ENCODE measurements around the gene SH3D19. TPM values are rescaled to one million over a fixed set of nuclear protein-coding genes. Genes with fewer than 3 reads are reported as not detected.
A peak's percentile ranks its signal among the peaks of the same experiment; 100 is the strongest.

SH3D19 gene
- total RNA-seq, 1 donor from 2014 or later, result 121 TPM

DNA sequence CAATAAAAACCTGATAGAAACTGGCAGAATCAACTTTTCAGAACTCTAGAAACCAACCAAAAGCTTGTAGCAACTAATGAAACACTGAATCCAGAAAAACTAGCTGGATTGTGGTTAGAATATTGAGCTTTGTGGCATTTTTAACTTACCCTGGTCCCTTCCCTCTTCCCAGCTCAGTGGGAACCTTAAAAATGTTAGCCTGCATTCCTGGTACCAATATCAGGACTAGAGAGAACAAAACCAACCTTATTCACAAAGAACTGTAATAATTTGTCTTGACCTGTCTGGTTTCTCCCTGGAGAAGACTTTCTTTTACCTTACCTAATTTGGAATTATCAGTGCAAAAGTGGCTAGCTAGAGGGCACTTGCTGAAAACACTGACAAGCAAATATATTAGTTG lies 21.2 kb downstream of the SH3D19 start:
- peak overlapping the region; percentile 36 for H3K27ac ChIP-seq (replicated peaks)
- H3K27me3 ChIP-seq (ENCODE audit: low read depth), result no peaks in the 10 kb centered on the region
- DNase-seq, result no peak
- H3K4me3 ChIP-seq, result no peak overlapping the region
- intact Hi-C loops (cut with micrococcal nuclease), result no loop called here
- peaks cover 7% of the 10 kb centered on the region for H3K36me3 ChIP-seq
- TF ChIP-seq, protein P1, sequence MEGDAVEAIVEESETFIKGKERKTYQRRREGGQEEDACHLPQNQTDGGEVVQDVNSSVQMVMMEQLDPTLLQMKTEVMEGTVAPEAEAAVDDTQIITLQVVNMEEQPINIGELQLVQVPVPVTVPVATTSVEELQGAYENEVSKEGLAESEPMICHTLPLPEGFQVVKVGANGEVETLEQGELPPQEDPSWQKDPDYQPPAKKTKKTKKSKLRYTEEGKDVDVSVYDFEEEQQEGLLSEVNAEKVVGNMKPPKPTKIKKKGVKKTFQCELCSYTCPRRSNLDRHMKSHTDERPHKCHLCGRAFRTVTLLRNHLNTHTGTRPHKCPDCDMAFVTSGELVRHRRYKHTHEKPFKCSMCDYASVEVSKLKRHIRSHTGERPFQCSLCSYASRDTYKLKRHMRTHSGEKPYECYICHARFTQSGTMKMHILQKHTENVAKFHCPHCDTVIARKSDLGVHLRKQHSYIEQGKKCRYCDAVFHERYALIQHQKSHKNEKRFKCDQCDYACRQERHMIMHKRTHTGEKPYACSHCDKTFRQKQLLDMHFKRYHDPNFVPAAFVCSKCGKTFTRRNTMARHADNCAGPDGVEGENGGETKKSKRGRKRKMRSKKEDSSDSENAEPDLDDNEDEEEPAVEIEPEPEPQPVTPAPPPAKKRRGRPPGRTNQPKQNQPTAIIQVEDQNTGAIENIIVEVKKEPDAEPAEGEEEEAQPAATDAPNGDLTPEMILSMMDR (IDR thresholded peaks at IDR 0.05; ENCODE audit: borderline replicate concordance), result no peak
- no peaks in the 10 kb centered on the region for H3K9me3 ChIP-seq (replicated peaks)
- H3K4me1 ChIP-seq, result peaks cover 50% of the 10 kb centered on the region

GRCh38 chr4:151302432-151302831 lies 23.0 kb downstream of the SH3D19 start:
- Histone ChIP-seq H3K4me1 (peaks cover 65% of the 10 kb centered on the region), H3K4me3 (no peak overlapping the region), H3K36me3 (peaks cover 3% of the 10 kb centered on the region), H3K9me3 (replicated peaks) (no peaks in the 10 kb centered on the region), H3K27ac (replicated peaks) (no peak overlapping the region), H3K27me3 (ENCODE audit: low read depth) (no peaks in the 10 kb centered on the region)
- TF ChIP-seq, protein P1 (IDR thresholded peaks at IDR 0.05; ENCODE audit: borderline replicate concordance), result no peak
- intact Hi-C loops (cut with micrococcal nuclease), result no loop called here
- no peak for DNase-seq

DNA sequence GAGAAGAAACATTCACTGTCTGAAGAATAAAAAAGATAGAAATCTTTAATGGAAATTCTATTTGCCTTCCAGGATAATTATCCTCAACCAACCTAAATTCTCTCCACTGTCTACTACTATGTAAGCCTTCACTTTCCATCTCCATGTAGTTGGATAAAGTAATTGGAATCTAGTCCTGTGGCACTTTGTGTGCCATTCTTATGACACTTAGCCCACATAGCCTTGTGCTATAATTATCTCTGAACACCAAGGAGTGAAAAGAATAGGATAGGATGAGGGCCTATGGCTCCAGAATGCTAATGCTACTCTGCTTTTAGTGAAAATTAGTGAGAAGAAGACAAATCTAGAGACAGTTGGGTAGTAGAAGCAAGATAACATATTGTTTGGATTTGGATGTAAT lies 28.2 kb downstream of the SH3D19 start:
- Histone ChIP-seq H3K27ac (replicated peaks) (peak overlapping the region; percentile 78), H3K27me3 (ENCODE audit: low read depth) (no peaks in the 10 kb centered on the region), H3K4me3 (no peak overlapping the region), H3K9me3 (replicated peaks) (no peaks in the 10 kb centered on the region), H3K4me1 (peaks cover 62% of the 10 kb centered on the region), H3K36me3 (no peaks in the 10 kb centered on the region)
- TF ChIP-seq, protein P1 (IDR thresholded peaks at IDR 0.05; ENCODE audit: borderline replicate concordance), result no peak
- no peak for DNase-seq
- intact Hi-C loops (cut with micrococcal nuclease), result no loop called here

GRCh38 chr4:151296227-151296626 lies 29.2 kb downstream of the SH3D19 start:
- no peak overlapping the region for H3K4me3 ChIP-seq
- TF ChIP-seq, protein P1 (IDR thresholded peaks at IDR 0.05; ENCODE audit: borderline replicate concordance), result no peak
- intact Hi-C loops (cut with micrococcal nuclease), result no loop called here
- H3K4me1 ChIP-seq, result peaks cover 61% of the 10 kb centered on the region
- H3K27me3 ChIP-seq (ENCODE audit: low read depth), result no peaks in the 10 kb centered on the region
- peak overlapping the region; percentile 78 for H3K27ac ChIP-seq (replicated peaks)
- H3K9me3 ChIP-seq (replicated peaks), result no peaks in the 10 kb centered on the region
- H3K36me3 ChIP-seq, result no peaks in the 10 kb centered on the region
- no peak for DNase-seq

DNA sequence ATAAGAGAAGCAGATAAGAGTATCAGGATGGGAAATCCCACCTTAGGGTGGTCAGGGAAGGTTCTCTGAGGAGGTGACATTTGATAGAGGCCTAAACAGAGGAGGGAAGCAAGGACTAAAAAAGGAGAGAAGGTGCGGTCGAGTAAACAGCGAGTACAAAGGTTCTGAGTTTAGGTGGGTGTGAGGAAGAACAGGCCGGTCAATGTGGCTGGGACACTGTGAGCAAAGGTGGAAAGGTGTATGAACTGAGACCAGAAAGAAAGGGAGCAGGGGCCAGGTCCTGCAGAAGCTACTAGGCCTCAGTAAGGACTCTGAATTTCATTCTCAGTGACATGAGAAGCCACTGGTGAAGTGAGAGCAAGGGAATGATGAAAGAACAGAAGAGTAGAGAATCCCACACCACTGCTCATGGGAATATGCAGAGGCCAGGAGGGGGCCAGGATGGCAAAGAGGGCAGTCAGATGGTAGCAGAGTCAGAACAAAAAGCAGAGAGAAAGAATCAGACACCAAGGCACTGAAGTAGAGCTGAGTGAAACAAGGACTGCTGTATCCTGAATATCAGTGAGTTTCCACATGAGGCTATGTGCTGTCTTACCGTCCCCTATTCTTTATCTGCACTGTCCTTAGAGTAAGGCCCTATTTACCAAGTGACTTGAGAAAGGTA lies 30.4 kb downstream of the SH3D19 start:
- Histone ChIP-seq H3K27me3 (ENCODE audit: low read depth) (no peaks in the 10 kb centered on the region), H3K36me3 (peaks cover 4% of the 10 kb centered on the region), H3K4me3 (no peak overlapping the region), H3K4me1 (peaks cover 66% of the 10 kb centered on the region), H3K9me3 (replicated peaks) (peaks cover 4% of the 10 kb centered on the region), H3K27ac (replicated peaks) (peak overlapping the region; percentile 78)
- intact Hi-C loops (cut with micrococcal nuclease), result no loop called here
- TF ChIP-seq, protein P1 (IDR thresholded peaks at IDR 0.05; ENCODE audit: borderline replicate concordance), result no peak
- DNase-seq, result no peak
